SK-N-SH treated with all-trans-retinoic acid at 6 μM for 48 hours (cell line): ENCODE results near the gene PRKCI.

Experiments
- ARNTL ChIP-seq: fragments of 450-650 bp; formaldehyde crosslinking; IDR thresholded peaks from 2 replicates; pipeline ENCODE4 v1.5.0; 2020; ENCODE audit warnings: low read depth, mild to moderate bottlenecking, moderate library complexity, borderline replicate concordance
- ESRRG ChIP-seq: fragments of 250-450 bp; sonication (Bioruptor Pico); IDR thresholded peaks from 2 replicates; pipeline ENCODE4 v1.6.1; 2021; ENCODE audit warnings: mild to moderate bottlenecking
- ISL1 ChIP-seq: fragments of 250-450 bp; sonication (Bioruptor Pico); IDR thresholded peaks from 2 replicates; pipeline ENCODE4 v2.1.2; 2022; ENCODE audit warnings: mild to moderate bottlenecking, moderate library complexity
- PATZ1 ChIP-seq: fragments of 250-450 bp; sonication (Bioruptor Pico); IDR thresholded peaks from 2 replicates; pipeline ENCODE4 v1.8.0; 2020; ENCODE audit warnings: mild to moderate bottlenecking, moderate library complexity, borderline replicate concordance
- RARB ChIP-seq: fragments of 250-450 bp; sonication (Bioruptor Pico); IDR thresholded peaks from 2 replicates; pipeline ENCODE4 v1.8.0; 2021; ENCODE audit warnings: mild to moderate bottlenecking, moderate library complexity
- SNAI2 ChIP-seq: fragments of 250-450 bp; sonication (Bioruptor Pico); IDR thresholded peaks from 2 replicates; pipeline ENCODE4 v1.5.0; 2020; ENCODE audit warnings: mild to moderate bottlenecking, moderate library complexity
- TCF4 ChIP-seq: fragments of 250-450 bp; sonication (Bioruptor Pico); IDR thresholded peaks from 2 replicates; pipeline ENCODE4 v1.8.0; 2021; ENCODE audit warnings: mild to moderate bottlenecking, moderate library complexity, borderline replicate concordance
- TSHZ2 ChIP-seq: fragments of 250-450 bp; sonication (Bioruptor Pico); IDR thresholded peaks from 2 replicates; pipeline ENCODE4 v1.5.0; 2020; ENCODE audit warnings: mild to moderate bottlenecking, moderate library complexity
- ZNF8 ChIP-seq: fragments of 450-650 bp; formaldehyde crosslinking; IDR thresholded peaks from 2 replicates; pipeline ENCODE4 v1.5.0; 2020; ENCODE audit warnings: mild to moderate bottlenecking, moderate library complexity

- TF ChIP-seq PATZ1 (CRISPR knock-in tag): no peak
- no peak for TF ChIP-seq ARNTL (CRISPR knock-in tag)
- no peak for TF ChIP-seq RARB (CRISPR knock-in tag)
- no peak for TF ChIP-seq TSHZ2
- TF ChIP-seq ZNF8 (CRISPR knock-in tag): no peak
- no peak for TF ChIP-seq TCF4 (CRISPR knock-in tag)
- no peak for TF ChIP-seq ISL1 (CRISPR knock-in tag)
- TF ChIP-seq SNAI2: no peak
- no peak for TF ChIP-seq ESRRG (CRISPR knock-in tag)
These were observed 79.8 kb downstream of the PRKCI start for GRCh38 chr3:170302008-170302407.
